Left cardiac atrium (tissue), 4 donors: Measurements from ENCODE around the gene SORCS2. TPM values are rescaled to one million over a fixed set of nuclear protein-coding genes. Genes with fewer than 3 reads are reported as not detected.
A peak's percentile ranks its signal among the peaks of the same experiment; 100 is the strongest.

Source experiments
- ATAC-seq, 2 donors: fragments of 200-7000 bp; cut with Tn5 transposase; one replicate each; pipeline ENCODE4 v1.9.1; 2020; ENCODE audit warnings: mild to moderate bottlenecking in 2 of 2, moderate library complexity in 2 of 2
- DNase-seq: peaks from one replicate; pipeline ENCODE4 v3.0.0-alpha.2; 2020
- intact Hi-C, 2 donors: fragments of 100-400 bp; cut with DNase I; formaldehyde crosslinking; loops; one replicate each; pipeline versions ENCODE4 v1.14.1 to v1.15.1; 2022 to 2023
- total RNA-seq, 2 donors: library from RNA; stranded (reverse); fragmentation: NEBNext Ultra II Directional; extraction: Animal tissue kit (Norgen Biotek cat#: 25700); gene quantifications; one replicate each; pipeline ENCODE4 v1.2.1, GENCODE V29; 2021
- donor health status: DM: no; HTN: yes; CAD: no.
- donor health status: DM: no; HTN: yes; CAD: no; lungs with severe emphysema.
- donor health status: DM: yes; HTN: yes; CAD: no.
- donor health status: Dilated cardiomyopathy.

The SORCS2 gene
- total RNA-seq, 2 donors from 2014 or later: 2.4 to 2.6 TPM

GRCh38 chr4:7320206-7320797, 128.0 kb downstream of the SORCS2 start:
- intact Hi-C loops: loop anchor here in 1 of 2 donors (10.0 kb wide), 1 partner anchor 394 kb away; no protein-coding TSS in a partner anchor
- DNase-seq: no peak
- no peak for ATAC-seq

DNA sequence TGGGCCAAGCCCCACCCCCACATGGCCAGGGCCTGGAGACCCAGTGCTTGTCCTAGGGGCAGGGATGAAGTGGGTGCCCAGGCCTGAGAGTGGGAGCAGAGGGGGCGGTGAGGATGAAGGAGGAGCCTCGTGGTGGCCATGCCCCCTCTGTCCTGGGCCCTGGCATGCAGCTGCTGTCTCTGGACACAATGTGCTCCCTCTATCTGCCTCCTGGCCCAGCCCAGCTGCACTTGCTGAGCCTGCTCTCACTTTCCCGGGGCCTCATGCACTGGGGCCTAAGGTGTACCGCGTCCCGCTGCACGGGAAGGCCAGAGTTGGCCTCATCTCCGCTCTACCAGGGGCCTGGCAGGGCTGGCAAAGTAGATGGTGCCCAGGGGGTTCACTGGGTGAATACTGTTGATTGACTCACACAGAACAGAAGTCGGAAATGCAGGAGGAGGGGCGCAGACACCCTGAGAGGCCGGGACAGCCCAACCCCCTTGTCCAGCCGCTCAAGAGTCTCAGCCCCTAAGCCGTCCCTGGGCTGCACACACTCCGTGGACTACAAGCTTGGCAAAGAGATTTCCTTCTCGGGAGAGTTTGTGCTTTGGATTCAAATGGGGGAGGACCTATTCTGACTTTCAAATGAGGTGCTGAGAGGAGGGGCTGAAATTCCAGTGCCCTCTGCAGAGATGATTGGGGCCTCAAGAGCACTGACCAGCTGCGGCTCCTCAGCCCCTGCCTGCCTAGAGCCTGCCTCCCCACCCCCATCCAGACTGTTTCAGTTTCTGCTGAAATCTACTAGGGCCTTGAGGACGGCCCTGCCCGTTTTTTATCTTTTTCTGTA, 130.0 kb downstream of the SORCS2 start:
- ATAC-seq (peak in 1 of 2 donors; percentile 23), DNase-seq (no peak)
- intact Hi-C loops: loop anchor here in 1 of 2 donors (10.0 kb wide), 1 partner anchor 392 kb away; no protein-coding TSS in a partner anchor

GRCh38 chr4:7323461-7323871, 131.1 kb downstream of the SORCS2 start:
- no peak for DNase-seq
- intact Hi-C loops: loop anchor here in 1 of 2 donors (10.0 kb wide), 1 partner anchor 391 kb away; no protein-coding TSS in a partner anchor
- ATAC-seq: no peak

GRCh38 chr4:7323872-7324650, 131.7 kb downstream of the SORCS2 start:
- ATAC-seq (no peak), DNase-seq (no peak)
- intact Hi-C loops: loop anchor here in 1 of 2 donors (10.0 kb wide), 1 partner anchor 391 kb away; no protein-coding TSS in a partner anchor

GRCh38 chr4:7324651-7325121, 132.3 kb downstream of the SORCS2 start:
- intact Hi-C loops: loop anchor here in 1 of 2 donors (10.0 kb wide), 1 partner anchor 390 kb away; no protein-coding TSS in a partner anchor
- ATAC-seq (no peak), DNase-seq (no peak)

- intact Hi-C loops: loop anchor here in 1 of 2 donors (10.0 kb wide), 1 partner anchor 389 kb away; no protein-coding TSS in a partner anchor
- ATAC-seq: no peak
- no peak for DNase-seq
These were observed 133.2 kb downstream of the SORCS2 start for GRCh38 chr4:7325541-7325940.

- intact Hi-C loops: loop anchor here in 1 of 2 donors (10.0 kb wide), 1 partner anchor 389 kb away; no protein-coding TSS in a partner anchor
- no peak for ATAC-seq
- DNase-seq: no peak
These were observed 134.0 kb downstream of the SORCS2 start for GRCh38 chr4:7326306-7326692.

- DNase-seq (no peak), ATAC-seq (peak in 1 of 2 donors; percentile 20)
- intact Hi-C loops: loop anchor here in 1 of 2 donors (10.0 kb wide), 1 partner anchor 388 kb away; no protein-coding TSS in a partner anchor
These were observed 134.5 kb downstream of the SORCS2 start for GRCh38 chr4:7326693-7327340.

GRCh38 chr4:7327341-7327885, 135.1 kb downstream of the SORCS2 start:
- DNase-seq (no peak), ATAC-seq (no peak)
- intact Hi-C loops: loop anchor here in 1 of 2 donors (10.0 kb wide), 1 partner anchor 387 kb away; no protein-coding TSS in a partner anchor

DNA sequence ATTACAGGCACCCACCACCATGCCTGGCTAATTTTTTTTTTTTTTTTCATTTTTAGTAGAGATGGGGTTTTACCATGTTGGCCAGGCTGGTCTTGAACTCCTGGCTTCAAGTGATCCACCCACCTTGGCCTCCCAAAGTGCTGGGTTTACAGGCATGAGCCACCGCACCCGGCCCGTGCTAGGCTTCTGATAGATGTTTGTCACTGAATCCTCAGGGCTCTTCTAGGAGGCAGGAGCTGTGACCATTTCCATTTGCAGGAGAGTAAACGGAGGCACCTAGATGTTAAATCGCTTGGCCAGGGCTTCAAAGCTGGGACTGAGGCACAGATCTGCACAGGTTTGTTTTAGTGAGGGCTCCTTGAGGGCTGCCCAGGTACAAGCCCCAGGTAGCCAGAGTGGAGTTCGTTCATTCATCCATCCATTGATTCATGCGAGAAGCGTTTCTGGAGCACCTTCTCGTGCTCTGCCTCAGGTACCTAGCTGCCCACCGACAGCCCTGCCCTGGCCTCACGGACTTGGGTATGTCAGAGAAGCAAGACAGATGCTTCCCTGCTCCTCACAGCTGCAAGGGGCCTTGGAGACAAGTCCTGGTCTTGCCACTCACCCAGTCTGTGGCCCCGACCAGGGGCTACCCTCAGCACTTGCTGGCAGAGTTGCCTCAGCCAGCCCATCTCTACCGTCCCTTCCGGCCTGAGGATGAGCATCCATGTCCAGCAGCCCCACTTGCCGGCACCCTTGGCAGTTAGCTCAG, 136.0 kb downstream of the SORCS2 start:
- intact Hi-C loops: loop anchor here in 1 of 2 donors (10.0 kb wide), 1 partner anchor 386 kb away; no protein-coding TSS in a partner anchor
- ATAC-seq (no peak), DNase-seq (no peak)

- peak; percentile 57 for DNase-seq
- peak; percentile 60 to 69 for ATAC-seq
- intact Hi-C loops: loop anchor here in 1 of 2 donors (10.0 kb wide), 1 partner anchor 386 kb away; no protein-coding TSS in a partner anchor
These were observed 136.7 kb downstream of the SORCS2 start for GRCh38 chr4:7328913-7329638.

- DNase-seq (no peak), ATAC-seq (no peak)
- intact Hi-C loops: no loop called here
These were observed 137.8 kb downstream of the SORCS2 start for GRCh38 chr4:7330031-7330596.

- DNase-seq (no peak), ATAC-seq (no peak)
- intact Hi-C loops: no loop called here
These were observed 138.7 kb downstream of the SORCS2 start for GRCh38 chr4:7330811-7331681.

- DNase-seq (no peak), ATAC-seq (no peak)
- intact Hi-C loops: no loop called here
These were observed 139.3 kb downstream of the SORCS2 start for GRCh38 chr4:7331682-7332000.

GRCh38 chr4:7332216-7333023, 140.1 kb downstream of the SORCS2 start:
- DNase-seq (peak; percentile 54), ATAC-seq (peak; percentile 42 to 61)
- intact Hi-C loops: no loop called here
